Stimulated activated naive CD8-positive, alpha-beta T cell treated with anti-CD3 and anti-CD28 coated beads, Interleukin-15, Interleukin-2, amounts not matched to agents 100 ng/mL and 50 ng/mL, for 24 hours (primary cell): ENCODE data around the gene NRXN2.
"Not testable (repeated sequence)": the region's sequence is repeated elsewhere in the genome, so short reads cannot be mapped to it uniquely, and the experiment has no call there.

Experiments used
- H3K27ac Mint-ChIP-seq: one replicate; pipeline ENCODE4 v1.8.0; 2021; ENCODE audit warnings: mild to moderate bottlenecking, mixed read lengths
- H3K27me3 Mint-ChIP-seq: one replicate; pipeline ENCODE4 v1.8.0; 2021; ENCODE audit warnings: mixed read lengths
- H3K36me3 Mint-ChIP-seq: one replicate; pipeline ENCODE4 v1.8.0; 2021; ENCODE audit warnings: low read depth, mixed read lengths
- H3K4me1 Mint-ChIP-seq: one replicate; pipeline ENCODE4 v1.8.0; 2021; ENCODE audit warnings: low read depth, mixed read lengths
- H3K4me3 Mint-ChIP-seq: one replicate; pipeline ENCODE4 v1.8.0; 2021; ENCODE audit warnings: mild to moderate bottlenecking, mixed read lengths
- H3K9me3 Mint-ChIP-seq: one replicate; pipeline ENCODE4 v1.8.0; 2021; ENCODE audit warnings: mixed read lengths

The NRXN2 gene

DNA sequence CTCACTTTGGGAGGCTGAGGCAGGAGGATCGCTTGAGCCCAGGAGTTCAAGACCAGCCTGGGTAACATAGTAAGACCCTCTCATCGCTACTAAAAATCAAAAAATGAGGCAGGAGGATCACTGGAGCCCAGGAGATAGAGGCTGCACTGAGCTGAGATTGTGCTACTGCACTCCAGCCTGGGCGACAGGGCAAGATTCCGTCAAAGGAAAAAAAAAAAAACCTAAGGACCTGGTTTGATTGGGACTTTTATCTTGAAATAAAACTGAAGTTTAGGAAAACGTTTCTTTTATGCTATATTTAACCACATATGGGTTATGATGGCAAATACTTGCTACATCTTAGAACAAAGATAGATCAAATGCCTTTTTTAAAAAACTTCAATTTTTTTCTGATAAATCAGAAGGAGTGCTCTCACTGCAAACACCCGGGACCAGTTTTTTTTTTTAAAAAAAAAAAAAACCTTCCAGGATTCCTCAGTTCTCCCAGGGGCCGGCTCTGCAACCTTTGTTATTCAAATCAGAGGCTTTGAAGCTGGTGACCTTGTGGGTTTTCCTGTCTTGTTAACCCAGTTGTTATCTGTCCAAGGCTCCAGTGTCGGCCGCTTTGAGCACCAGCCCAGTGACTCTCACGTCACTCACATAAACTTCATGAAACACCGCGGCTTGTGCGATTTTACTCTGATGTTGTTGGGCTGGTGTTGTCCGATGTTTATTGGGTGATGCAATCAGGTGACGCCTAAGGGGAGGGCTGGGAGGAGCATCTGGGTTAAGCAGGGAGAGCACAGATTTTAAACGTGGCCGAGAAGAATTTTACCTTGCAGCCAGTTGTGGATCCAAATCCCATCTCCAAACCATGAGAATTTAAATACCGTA lies 156.7 kb downstream of the NRXN2 start:
- Mint-ChIP-seq H3K27me3 (no peaks in the 10 kb centered on the region), H3K27ac (peak overlapping the region; percentile 0), H3K36me3 (no peaks in the 10 kb centered on the region), H3K9me3 (no peaks in the 10 kb centered on the region), H3K4me3 (no peak overlapping the region), H3K4me1 (no peaks in the 10 kb centered on the region)

- H3K27ac Mint-ChIP-seq = no peak overlapping the region
- H3K27me3 Mint-ChIP-seq = no peaks in the 10 kb centered on the region
- H3K9me3 Mint-ChIP-seq = no peaks in the 10 kb centered on the region
- H3K4me1 Mint-ChIP-seq = no peaks in the 10 kb centered on the region
- no peak overlapping the region for H3K4me3 Mint-ChIP-seq
- no peaks in the 10 kb centered on the region for H3K36me3 Mint-ChIP-seq
Measured at GRCh38 chr11:64564947-64565889, 157.8 kb downstream of the NRXN2 start.

- Mint-ChIP-seq H3K4me1 (no peaks in the 10 kb centered on the region), H3K9me3 (no peaks in the 10 kb centered on the region), H3K4me3 (no peak overlapping the region), H3K27ac (no peak overlapping the region), H3K27me3 (no peaks in the 10 kb centered on the region), H3K36me3 (no peaks in the 10 kb centered on the region)
Measured at GRCh38 chr11:64564419-64564818, 158.6 kb downstream of the NRXN2 start.

GRCh38 chr11:64563966-64564365 lies 159.0 kb downstream of the NRXN2 start:
- Mint-ChIP-seq H3K9me3 (no peaks in the 10 kb centered on the region), H3K4me3 (no peak overlapping the region), H3K4me1 (no peaks in the 10 kb centered on the region), H3K27me3 (no peaks in the 10 kb centered on the region), H3K36me3 (no peaks in the 10 kb centered on the region), H3K27ac (no peak overlapping the region)

- Mint-ChIP-seq H3K36me3 (no peaks in the 10 kb centered on the region), H3K9me3 (no peaks in the 10 kb centered on the region), H3K4me1 (no peaks in the 10 kb centered on the region), H3K4me3 (no peak overlapping the region), H3K27ac (no peak overlapping the region), H3K27me3 (no peaks in the 10 kb centered on the region)
Measured at GRCh38 chr11:64562723-64563351, 160.2 kb downstream of the NRXN2 start.

- Mint-ChIP-seq H3K27ac (no peak overlapping the region), H3K27me3 (no peaks in the 10 kb centered on the region), H3K9me3 (no peaks in the 10 kb centered on the region), H3K36me3 (no peaks in the 10 kb centered on the region), H3K4me1 (no peaks in the 10 kb centered on the region), H3K4me3 (no peak overlapping the region)
Measured at GRCh38 chr11:64561984-64562722, 160.8 kb downstream of the NRXN2 start.

DNA sequence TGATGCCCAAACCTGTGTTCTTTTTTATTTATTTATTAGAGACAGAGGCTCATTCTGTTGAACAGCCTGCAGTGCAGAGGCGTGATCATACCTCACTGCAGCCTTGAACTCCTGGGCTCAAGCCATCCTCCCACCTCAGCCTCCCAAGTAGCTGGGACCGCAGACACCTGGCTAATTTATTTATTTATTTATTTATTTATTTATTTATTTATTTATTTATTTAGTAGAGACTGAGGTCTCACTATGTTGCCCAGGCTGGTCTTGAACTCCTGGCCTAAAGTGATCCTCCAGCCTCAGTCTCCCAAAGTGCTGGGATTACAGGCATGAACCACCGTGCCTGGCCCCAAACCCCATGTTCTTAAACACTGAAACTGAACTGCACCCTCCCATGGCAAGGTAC lies 161.6 kb downstream of the NRXN2 start:
- H3K4me3 Mint-ChIP-seq, H3K27me3 Mint-ChIP-seq, H3K27ac Mint-ChIP-seq, H3K9me3 Mint-ChIP-seq, H3K4me1 Mint-ChIP-seq, H3K36me3 Mint-ChIP-seq: not testable (repeated sequence)

GRCh38 chr11:64560941-64561340 lies 162.1 kb downstream of the NRXN2 start:
- Mint-ChIP-seq H3K4me1 (no peaks in the 10 kb centered on the region), H3K4me3 (no peak overlapping the region), H3K27ac (no peak overlapping the region), H3K36me3 (no peaks in the 10 kb centered on the region), H3K27me3 (no peaks in the 10 kb centered on the region), H3K9me3 (no peaks in the 10 kb centered on the region)

DNA sequence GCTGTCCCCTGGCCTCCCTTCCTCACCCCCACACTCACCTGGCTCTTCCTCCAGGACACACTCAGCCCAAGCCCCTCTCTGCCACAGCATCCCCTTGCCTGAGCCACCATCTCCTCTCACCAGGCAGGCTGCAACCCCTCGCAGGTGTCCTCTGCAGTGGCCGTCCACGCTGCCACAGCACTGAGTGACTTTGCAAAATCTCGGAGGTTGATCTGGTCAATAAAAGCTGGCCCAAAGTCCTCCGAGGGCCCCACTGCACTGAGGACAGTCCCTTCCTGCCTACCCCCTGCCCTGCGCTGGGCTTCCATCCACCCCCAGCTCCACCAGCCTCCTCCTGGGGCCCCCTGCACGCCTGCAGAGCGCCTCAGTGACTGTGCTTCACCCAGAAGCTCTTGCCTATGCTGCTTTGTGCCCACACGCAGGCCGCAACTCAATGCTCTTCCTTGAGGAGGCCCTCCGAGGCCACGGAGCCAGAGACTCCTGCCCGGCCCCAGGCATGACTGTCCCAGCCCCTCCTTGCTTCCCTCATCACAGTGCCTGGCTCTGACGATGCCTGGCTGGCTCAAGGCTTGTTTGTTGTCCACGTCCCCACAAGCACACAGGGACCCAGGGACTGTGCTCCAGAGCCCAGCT lies 162.7 kb downstream of the NRXN2 start:
- Mint-ChIP-seq H3K4me1 (peaks cover 4% of the 10 kb centered on the region), H3K36me3 (no peaks in the 10 kb centered on the region), H3K27ac (no peak overlapping the region), H3K4me3 (no peak overlapping the region), H3K9me3 (no peaks in the 10 kb centered on the region), H3K27me3 (no peaks in the 10 kb centered on the region)

DNA sequence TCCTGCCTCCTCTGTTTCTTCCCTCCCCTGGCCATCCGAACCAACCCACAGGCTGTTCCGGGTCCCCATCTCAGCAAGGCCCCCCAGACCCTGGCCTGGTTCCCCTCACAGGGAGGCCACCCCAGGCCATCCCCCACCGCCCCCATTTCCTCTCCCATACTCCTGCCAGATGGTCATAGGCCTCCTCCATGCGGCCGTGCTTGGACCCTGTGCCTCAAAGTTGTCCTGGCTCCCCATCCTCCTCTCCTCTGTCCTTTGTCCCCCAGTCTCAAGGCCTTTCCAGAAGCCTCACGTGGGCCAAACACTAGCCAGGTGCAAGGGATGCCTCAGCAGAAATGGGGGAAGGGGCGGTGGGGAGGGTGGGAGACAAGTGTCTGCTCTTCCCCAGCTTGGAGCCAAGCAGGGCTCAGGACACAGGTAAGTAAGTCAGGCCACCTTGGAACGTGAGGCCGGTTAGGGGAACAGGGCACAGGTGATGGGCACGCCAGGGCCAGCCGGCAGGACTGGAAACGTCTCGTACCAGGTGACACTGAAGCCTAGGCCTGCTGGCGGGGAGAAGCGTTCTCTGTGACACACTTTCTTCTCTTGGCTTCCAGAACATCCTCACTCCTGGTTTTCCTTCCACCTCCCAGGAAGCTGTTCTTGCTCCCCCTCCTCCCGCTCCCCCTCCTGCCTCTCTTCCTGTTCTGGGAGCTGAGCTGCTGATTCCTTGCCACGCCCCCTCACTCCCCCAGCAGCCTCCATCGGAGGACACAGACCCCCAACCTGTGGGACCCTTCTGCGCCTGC lies 163.5 kb downstream of the NRXN2 start:
- H3K4me1 Mint-ChIP-seq = peaks cover 11% of the 10 kb centered on the region
- no peak overlapping the region for H3K27ac Mint-ChIP-seq
- no peak overlapping the region for H3K4me3 Mint-ChIP-seq
- no peaks in the 10 kb centered on the region for H3K27me3 Mint-ChIP-seq
- no peaks in the 10 kb centered on the region for H3K9me3 Mint-ChIP-seq
- H3K36me3 Mint-ChIP-seq = no peaks in the 10 kb centered on the region

DNA sequence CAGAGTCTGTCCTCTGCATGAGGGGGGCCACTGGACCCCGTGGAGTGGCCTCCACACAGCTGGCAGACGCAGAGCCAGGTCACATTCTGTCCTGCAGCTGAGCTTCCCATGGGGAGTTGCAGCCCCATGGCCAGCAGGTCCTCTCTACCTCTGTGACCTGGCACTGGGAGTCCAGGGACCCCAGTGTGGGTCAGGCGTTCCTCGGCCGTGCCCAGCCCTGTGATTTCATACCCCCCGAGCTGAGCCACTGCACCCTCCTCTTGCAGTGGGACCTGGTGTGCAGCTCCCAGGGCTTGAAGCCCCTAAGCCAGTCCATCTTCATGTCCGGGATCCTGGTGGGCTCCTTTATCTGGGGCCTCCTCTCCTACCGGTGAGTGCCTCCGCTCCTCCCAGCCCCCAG lies 164.1 kb downstream of the NRXN2 start:
- H3K4me3 Mint-ChIP-seq = no peak overlapping the region
- H3K27me3 Mint-ChIP-seq = no peaks in the 10 kb centered on the region
- no peaks in the 10 kb centered on the region for H3K9me3 Mint-ChIP-seq
- H3K36me3 Mint-ChIP-seq = no peaks in the 10 kb centered on the region
- H3K4me1 Mint-ChIP-seq = peaks cover 11% of the 10 kb centered on the region
- no peak overlapping the region for H3K27ac Mint-ChIP-seq

DNA sequence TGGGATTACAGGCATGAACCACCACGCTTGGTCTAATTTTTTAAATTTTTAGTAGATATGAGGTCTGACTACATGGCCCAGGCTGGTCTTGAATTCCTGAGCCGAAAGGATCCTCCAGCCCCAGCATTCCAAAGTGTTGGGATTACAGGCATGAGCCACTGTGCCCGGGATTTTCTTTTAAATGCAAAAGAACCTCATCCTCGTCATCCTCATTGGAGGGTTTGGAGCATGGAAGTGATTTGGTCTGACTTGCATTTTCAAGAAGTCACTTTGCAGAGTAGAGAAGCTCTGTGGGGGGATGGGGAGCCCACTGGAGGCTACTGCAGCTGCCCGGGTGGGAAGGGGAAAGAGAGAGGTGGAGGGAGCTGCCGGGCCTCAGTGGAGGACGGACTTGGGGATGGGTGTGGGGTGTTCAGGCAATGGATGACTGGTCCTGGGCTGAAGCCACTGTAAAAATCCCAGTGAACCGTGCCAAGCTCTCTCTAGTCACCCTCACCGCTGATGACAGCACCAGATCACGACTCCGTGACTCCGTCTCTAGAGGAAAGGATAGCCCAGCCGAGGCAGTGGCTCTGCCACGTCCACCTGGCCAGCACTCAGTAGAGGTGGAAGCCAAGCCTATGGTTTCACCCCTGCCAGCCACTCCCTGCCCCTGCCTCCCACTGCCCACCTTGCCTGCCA lies 164.8 kb downstream of the NRXN2 start:
- H3K4me1 Mint-ChIP-seq = peaks cover 11% of the 10 kb centered on the region
- H3K9me3 Mint-ChIP-seq = no peaks in the 10 kb centered on the region
- H3K36me3 Mint-ChIP-seq = no peaks in the 10 kb centered on the region
- no peaks in the 10 kb centered on the region for H3K27me3 Mint-ChIP-seq
- no peak overlapping the region for H3K27ac Mint-ChIP-seq
- H3K4me3 Mint-ChIP-seq = no peak overlapping the region

- no peak overlapping the region for H3K27ac Mint-ChIP-seq
- H3K36me3 Mint-ChIP-seq = no peaks in the 10 kb centered on the region
- H3K4me3 Mint-ChIP-seq = no peak overlapping the region
- no peaks in the 10 kb centered on the region for H3K27me3 Mint-ChIP-seq
- H3K4me1 Mint-ChIP-seq = peaks cover 11% of the 10 kb centered on the region
- H3K9me3 Mint-ChIP-seq = no peaks in the 10 kb centered on the region
Measured at GRCh38 chr11:64556721-64557250, 166.2 kb downstream of the NRXN2 start.
